ENCODE measurements around the gene BAG3. TPM values are rescaled to one million over a fixed set of nuclear protein-coding genes. Genes with fewer than 3 reads are reported as not detected.

BAG3 gene
- total RNA-seq, 1 experiment from 2014 or later, result 131 TPM

- TF ChIP-seq, protein P1, sequence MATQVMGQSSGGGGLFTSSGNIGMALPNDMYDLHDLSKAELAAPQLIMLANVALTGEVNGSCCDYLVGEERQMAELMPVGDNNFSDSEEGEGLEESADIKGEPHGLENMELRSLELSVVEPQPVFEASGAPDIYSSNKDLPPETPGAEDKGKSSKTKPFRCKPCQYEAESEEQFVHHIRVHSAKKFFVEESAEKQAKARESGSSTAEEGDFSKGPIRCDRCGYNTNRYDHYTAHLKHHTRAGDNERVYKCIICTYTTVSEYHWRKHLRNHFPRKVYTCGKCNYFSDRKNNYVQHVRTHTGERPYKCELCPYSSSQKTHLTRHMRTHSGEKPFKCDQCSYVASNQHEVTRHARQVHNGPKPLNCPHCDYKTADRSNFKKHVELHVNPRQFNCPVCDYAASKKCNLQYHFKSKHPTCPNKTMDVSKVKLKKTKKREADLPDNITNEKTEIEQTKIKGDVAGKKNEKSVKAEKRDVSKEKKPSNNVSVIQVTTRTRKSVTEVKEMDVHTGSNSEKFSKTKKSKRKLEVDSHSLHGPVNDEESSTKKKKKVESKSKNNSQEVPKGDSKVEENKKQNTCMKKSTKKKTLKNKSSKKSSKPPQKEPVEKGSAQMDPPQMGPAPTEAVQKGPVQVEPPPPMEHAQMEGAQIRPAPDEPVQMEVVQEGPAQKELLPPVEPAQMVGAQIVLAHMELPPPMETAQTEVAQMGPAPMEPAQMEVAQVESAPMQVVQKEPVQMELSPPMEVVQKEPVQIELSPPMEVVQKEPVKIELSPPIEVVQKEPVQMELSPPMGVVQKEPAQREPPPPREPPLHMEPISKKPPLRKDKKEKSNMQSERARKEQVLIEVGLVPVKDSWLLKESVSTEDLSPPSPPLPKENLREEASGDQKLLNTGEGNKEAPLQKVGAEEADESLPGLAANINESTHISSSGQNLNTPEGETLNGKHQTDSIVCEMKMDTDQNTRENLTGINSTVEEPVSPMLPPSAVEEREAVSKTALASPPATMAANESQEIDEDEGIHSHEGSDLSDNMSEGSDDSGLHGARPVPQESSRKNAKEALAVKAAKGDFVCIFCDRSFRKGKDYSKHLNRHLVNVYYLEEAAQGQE (IDR thresholded peaks at IDR 0.05; ENCODE audit: insufficient read depth in 1 of 2, low read depth in 2 of 2, low read length in 1 of 2), result no peak
- TF ChIP-seq POLR2AphosphoS5 (IDR thresholded peaks at IDR 0.05; ENCODE audit: low read depth, low read length) (no peak), SIN3A (IDR thresholded peaks at IDR 0.05; ENCODE audit: borderline replicate concordance, insufficient read depth, low read depth, low read length) (no peak), TCF7L2 (IDR thresholded peaks at IDR 0.05; ENCODE audit: low read depth, low read length) (no peak)
- TF ChIP-seq, protein P2, sequence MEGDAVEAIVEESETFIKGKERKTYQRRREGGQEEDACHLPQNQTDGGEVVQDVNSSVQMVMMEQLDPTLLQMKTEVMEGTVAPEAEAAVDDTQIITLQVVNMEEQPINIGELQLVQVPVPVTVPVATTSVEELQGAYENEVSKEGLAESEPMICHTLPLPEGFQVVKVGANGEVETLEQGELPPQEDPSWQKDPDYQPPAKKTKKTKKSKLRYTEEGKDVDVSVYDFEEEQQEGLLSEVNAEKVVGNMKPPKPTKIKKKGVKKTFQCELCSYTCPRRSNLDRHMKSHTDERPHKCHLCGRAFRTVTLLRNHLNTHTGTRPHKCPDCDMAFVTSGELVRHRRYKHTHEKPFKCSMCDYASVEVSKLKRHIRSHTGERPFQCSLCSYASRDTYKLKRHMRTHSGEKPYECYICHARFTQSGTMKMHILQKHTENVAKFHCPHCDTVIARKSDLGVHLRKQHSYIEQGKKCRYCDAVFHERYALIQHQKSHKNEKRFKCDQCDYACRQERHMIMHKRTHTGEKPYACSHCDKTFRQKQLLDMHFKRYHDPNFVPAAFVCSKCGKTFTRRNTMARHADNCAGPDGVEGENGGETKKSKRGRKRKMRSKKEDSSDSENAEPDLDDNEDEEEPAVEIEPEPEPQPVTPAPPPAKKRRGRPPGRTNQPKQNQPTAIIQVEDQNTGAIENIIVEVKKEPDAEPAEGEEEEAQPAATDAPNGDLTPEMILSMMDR (IDR thresholded peaks at IDR 0.05), result no peak
- ChIA-PET POLR2A (interaction anchor here (0.5 kb wide), 1 partner anchor 44 kb away, joined by 3 read pairs; no protein-coding TSS in a partner anchor), CTCF (interaction anchor here (1.1 kb wide), 1 partner anchor 29 kb away, joined by 5 read pairs; no protein-coding TSS in a partner anchor)
- BruUV-seq (replicated peaks), result no TSS peak
- H3K4me3 ChIP-seq (ENCODE audit: low read depth in 2 of 2, low read length in 2 of 2), result no peak overlapping the region
- intact Hi-C loops (cut with micrococcal nuclease; ENCODE audit: unreplicated experiment) (no loop called here), in situ Hi-C loops (cut with HindIII; ENCODE audit: low pct_unique_long_range_greater_than_20kb, low sequenced_read_pairs) (no loop called here)
- no peak for DNase-seq (ENCODE audit: low read depth, low spot score)
- no peaks in the 10 kb centered on the region for H3K4me1 ChIP-seq (ENCODE audit: control insufficient read depth, insufficient read depth, low read length)
- H3K36me3 ChIP-seq (ENCODE audit: control insufficient read depth, insufficient read depth, low read length), result no peaks in the 10 kb centered on the region
- no peak overlapping the region for H3K27ac ChIP-seq (ENCODE audit: low read length)
- H3K27me3 ChIP-seq (ENCODE audit: control insufficient read depth, insufficient read depth, low read length), result no peaks in the 10 kb centered on the region
- no peak for ATAC-seq
- H3K9me3 ChIP-seq (ENCODE audit: control insufficient read depth, insufficient read depth, low read depth, low read length), result no peaks in the 10 kb centered on the region
These were observed 6.2 kb upstream of the BAG3 start for GRCh38 chr10:119644994-119645393.

DNA sequence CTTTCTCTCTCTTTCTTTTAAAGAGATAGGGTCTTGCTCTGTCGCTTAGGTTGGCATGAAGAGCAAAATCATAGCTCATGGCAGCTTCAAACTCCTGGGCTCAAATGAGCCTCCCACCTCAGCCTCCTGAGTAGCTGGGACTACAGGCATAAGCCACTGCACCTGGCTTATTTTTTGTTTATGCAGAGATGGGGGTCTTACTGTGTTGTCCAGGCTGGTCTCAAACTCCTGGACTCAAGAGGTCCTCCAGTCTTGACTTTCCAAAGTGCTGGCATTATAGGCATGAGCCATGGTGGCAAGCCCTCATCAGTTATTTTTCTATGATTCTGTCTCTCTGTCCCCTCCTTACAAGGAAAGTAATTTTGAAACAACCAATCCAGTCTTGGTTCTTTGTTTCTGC lies 1.1 kb upstream of the BAG3 start:
- Histone ChIP-seq H3K27me3 (ENCODE audit: control insufficient read depth, insufficient read depth, low read length) (no peaks in the 10 kb centered on the region), H3K4me3 (ENCODE audit: low read depth in 2 of 2, low read length in 2 of 2) (no peak overlapping the region), H3K4me1 (ENCODE audit: control insufficient read depth, insufficient read depth, low read length) (peaks cover 24% of the 10 kb centered on the region), H3K27ac (ENCODE audit: low read length) (peak overlapping the region; percentile 92), H3K9me3 (ENCODE audit: control insufficient read depth, insufficient read depth, low read depth, low read length) (no peaks in the 10 kb centered on the region), H3K36me3 (ENCODE audit: control insufficient read depth, insufficient read depth, low read length) (no peaks in the 10 kb centered on the region; the same call in none of the 2 replicates)
- intact Hi-C loops (cut with micrococcal nuclease; ENCODE audit: unreplicated experiment) (no loop called here), in situ Hi-C loops (cut with HindIII; ENCODE audit: low pct_unique_long_range_greater_than_20kb, low sequenced_read_pairs) (no loop called here)
- ATAC-seq, result no peak
- CTCF ChIA-PET, result no interaction called here
- DNase-seq (ENCODE audit: low read depth, low spot score), result no peak
- BruUV-seq (replicated peaks), result no TSS peak
- TF ChIP-seq, protein P2 (IDR thresholded peaks at IDR 0.05), result no peak
- TF ChIP-seq TCF7L2 (IDR thresholded peaks at IDR 0.05; ENCODE audit: low read depth, low read length), result no peak
- TF ChIP-seq, protein P1 (IDR thresholded peaks at IDR 0.05; ENCODE audit: insufficient read depth in 1 of 2, low read depth in 2 of 2, low read length in 1 of 2), result no peak
- TF ChIP-seq SIN3A (IDR thresholded peaks at IDR 0.05; ENCODE audit: borderline replicate concordance, insufficient read depth, low read depth, low read length), result no peak
- no peak for TF ChIP-seq POLR2AphosphoS5 (IDR thresholded peaks at IDR 0.05; ENCODE audit: low read depth, low read length)
- POLR2A ChIA-PET, result no interaction called here

All from Panc1 (cell line).